ENCODE results near the gene C1R.

DNA sequence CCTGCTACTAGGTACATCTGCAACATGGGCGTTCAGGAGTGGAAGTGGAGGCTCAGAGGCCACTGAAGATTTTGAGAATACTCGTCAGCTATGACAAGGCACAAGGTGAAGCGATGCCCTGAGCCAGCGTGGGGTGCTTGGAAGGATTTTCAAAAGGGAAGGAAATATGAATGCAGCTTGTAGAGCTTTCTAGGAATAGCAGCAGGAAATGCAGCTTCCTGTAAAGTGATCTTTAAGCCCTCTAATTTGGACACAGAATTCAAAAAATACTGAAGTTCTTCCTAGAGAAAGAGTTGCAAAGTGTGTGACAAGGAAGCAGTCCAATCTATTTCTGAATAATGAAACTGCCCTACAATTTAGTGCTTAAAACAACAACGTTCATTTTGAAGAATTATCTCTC lies 44.9 kb downstream of the C1R start:
- TF ChIP-seq, protein P1, sequence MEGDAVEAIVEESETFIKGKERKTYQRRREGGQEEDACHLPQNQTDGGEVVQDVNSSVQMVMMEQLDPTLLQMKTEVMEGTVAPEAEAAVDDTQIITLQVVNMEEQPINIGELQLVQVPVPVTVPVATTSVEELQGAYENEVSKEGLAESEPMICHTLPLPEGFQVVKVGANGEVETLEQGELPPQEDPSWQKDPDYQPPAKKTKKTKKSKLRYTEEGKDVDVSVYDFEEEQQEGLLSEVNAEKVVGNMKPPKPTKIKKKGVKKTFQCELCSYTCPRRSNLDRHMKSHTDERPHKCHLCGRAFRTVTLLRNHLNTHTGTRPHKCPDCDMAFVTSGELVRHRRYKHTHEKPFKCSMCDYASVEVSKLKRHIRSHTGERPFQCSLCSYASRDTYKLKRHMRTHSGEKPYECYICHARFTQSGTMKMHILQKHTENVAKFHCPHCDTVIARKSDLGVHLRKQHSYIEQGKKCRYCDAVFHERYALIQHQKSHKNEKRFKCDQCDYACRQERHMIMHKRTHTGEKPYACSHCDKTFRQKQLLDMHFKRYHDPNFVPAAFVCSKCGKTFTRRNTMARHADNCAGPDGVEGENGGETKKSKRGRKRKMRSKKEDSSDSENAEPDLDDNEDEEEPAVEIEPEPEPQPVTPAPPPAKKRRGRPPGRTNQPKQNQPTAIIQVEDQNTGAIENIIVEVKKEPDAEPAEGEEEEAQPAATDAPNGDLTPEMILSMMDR (IDR thresholded peaks at IDR 0.05; ENCODE audit: insufficient read depth, low read length), result no peak
- TF ChIP-seq POLR2AphosphoS5 (IDR thresholded peaks at IDR 0.05; ENCODE audit: low read depth) (no peak), GABPA (IDR thresholded peaks at IDR 0.05; ENCODE audit: low read depth) (no peak), SPI1 (IDR thresholded peaks at IDR 0.05; ENCODE audit: borderline replicate concordance, low read depth) (no peak)
- TF ChIP-seq, protein P2, sequence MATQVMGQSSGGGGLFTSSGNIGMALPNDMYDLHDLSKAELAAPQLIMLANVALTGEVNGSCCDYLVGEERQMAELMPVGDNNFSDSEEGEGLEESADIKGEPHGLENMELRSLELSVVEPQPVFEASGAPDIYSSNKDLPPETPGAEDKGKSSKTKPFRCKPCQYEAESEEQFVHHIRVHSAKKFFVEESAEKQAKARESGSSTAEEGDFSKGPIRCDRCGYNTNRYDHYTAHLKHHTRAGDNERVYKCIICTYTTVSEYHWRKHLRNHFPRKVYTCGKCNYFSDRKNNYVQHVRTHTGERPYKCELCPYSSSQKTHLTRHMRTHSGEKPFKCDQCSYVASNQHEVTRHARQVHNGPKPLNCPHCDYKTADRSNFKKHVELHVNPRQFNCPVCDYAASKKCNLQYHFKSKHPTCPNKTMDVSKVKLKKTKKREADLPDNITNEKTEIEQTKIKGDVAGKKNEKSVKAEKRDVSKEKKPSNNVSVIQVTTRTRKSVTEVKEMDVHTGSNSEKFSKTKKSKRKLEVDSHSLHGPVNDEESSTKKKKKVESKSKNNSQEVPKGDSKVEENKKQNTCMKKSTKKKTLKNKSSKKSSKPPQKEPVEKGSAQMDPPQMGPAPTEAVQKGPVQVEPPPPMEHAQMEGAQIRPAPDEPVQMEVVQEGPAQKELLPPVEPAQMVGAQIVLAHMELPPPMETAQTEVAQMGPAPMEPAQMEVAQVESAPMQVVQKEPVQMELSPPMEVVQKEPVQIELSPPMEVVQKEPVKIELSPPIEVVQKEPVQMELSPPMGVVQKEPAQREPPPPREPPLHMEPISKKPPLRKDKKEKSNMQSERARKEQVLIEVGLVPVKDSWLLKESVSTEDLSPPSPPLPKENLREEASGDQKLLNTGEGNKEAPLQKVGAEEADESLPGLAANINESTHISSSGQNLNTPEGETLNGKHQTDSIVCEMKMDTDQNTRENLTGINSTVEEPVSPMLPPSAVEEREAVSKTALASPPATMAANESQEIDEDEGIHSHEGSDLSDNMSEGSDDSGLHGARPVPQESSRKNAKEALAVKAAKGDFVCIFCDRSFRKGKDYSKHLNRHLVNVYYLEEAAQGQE (IDR thresholded peaks at IDR 0.05; ENCODE audit: insufficient replicate concordance, low read depth), result no peak
